C4-2B (cell line): ENCODE data around the gene MYH13.

ENCODE experiments used
- ZFX ChIP-seq: fragments of 450-650 bp; IDR thresholded peaks from 2 replicates; pipeline ENCODE4 v1.6.1; 2017
- TF ChIP-seq, protein P1 (sequence below): fragments of 450-650 bp; conservative IDR thresholded peaks from 2 replicates; pipeline ENCODE4 v1.5.1; 2017; ENCODE audit warnings: mild to moderate bottlenecking

DNA sequence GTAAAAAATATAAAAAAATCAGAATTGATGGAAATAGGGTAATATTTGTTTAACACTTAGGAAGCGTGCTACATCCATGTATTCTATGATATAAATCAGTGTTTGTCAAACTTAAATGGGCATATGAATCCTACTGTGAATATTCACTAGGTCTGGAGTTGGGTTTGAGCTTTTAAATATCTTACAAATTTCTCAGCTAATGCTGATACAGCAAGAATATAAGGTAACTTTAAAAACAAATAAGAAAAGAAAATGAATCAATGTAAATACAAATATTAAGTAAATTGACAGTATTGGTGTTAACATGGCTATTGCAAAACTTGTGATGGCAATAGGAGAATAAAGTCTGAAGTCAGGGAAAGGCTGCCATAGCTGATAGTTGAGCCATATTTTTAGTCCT lies 3.6 kb downstream of the MYH13 start:
- TF ChIP-seq, protein P1, sequence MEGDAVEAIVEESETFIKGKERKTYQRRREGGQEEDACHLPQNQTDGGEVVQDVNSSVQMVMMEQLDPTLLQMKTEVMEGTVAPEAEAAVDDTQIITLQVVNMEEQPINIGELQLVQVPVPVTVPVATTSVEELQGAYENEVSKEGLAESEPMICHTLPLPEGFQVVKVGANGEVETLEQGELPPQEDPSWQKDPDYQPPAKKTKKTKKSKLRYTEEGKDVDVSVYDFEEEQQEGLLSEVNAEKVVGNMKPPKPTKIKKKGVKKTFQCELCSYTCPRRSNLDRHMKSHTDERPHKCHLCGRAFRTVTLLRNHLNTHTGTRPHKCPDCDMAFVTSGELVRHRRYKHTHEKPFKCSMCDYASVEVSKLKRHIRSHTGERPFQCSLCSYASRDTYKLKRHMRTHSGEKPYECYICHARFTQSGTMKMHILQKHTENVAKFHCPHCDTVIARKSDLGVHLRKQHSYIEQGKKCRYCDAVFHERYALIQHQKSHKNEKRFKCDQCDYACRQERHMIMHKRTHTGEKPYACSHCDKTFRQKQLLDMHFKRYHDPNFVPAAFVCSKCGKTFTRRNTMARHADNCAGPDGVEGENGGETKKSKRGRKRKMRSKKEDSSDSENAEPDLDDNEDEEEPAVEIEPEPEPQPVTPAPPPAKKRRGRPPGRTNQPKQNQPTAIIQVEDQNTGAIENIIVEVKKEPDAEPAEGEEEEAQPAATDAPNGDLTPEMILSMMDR, result no peak
- TF ChIP-seq ZFX, result no peak
